GM23338 (cell line): ENCODE data around the gene NFKBIA.

Experiments
- CREB1 ChIP-seq: fragments of 250-450 bp; sonication (Bioruptor Pico); IDR thresholded peaks from 2 replicates; pipeline ENCODE4 v1.5.0; 2020; ENCODE audit warnings: low read depth, mild to moderate bottlenecking, moderate library complexity
- CTCF ChIP-seq, 2 experiments: fragments of 200-600 bp in 1 of 2; sonication (generic) in 1 of 2; conservative IDR thresholded peaks; 2 replicates each; pipeline versions ENCODE4 v1.5.1 to v1.6.1; 2016 to 2017; ENCODE audit warnings: antibody characterized with exemption in 2 of 2, low read depth in 2 of 2, mild to moderate bottlenecking in 2 of 2, moderate library complexity in 1 of 2
- EZH2 ChIP-seq: fragments of 200-600 bp; sonication (generic); IDR thresholded peaks from one replicate; pipeline ENCODE4 v1.8.0; 2017; ENCODE audit warnings: antibody characterized with exemption, mild to moderate bottlenecking, low read depth; ENCODE audit not compliant: unreplicated experiment
- EZH2phosphoT487 ChIP-seq: fragments of 200-600 bp; sonication (generic); IDR thresholded peaks from one replicate; pipeline ENCODE4 v1.8.1; 2018; ENCODE audit warnings: antibody characterized with exemption; ENCODE audit not compliant: unreplicated experiment
- NANOG ChIP-seq: IDR thresholded peaks from 2 replicates; pipeline ENCODE4 v1.6.1; 2016; ENCODE audit warnings: antibody characterized with exemption, borderline replicate concordance
- POLR2AphosphoS5 ChIP-seq: IDR thresholded peaks from 2 replicates; pipeline ENCODE4 v1.6.1; 2016; ENCODE audit warnings: antibody characterized with exemption, low read depth
- ZNF114 ChIP-seq: fragments of 250-450 bp; sonication (Bioruptor Pico); IDR thresholded peaks from 2 replicates; pipeline ENCODE4 v1.5.0; 2020; ENCODE audit warnings: mild to moderate bottlenecking, moderate library complexity
- TF ChIP-seq, protein P1 (sequence below): IDR thresholded peaks from one replicate; pipeline ENCODE4 v1.6.1; 2018; ENCODE audit warnings: antibody characterized with exemption; ENCODE audit not compliant: unreplicated experiment
- TF ChIP-seq, protein P2 (sequence below): IDR thresholded peaks from 2 replicates; pipeline ENCODE4 v1.6.1; 2016; ENCODE audit warnings: antibody characterized with exemption

DNA sequence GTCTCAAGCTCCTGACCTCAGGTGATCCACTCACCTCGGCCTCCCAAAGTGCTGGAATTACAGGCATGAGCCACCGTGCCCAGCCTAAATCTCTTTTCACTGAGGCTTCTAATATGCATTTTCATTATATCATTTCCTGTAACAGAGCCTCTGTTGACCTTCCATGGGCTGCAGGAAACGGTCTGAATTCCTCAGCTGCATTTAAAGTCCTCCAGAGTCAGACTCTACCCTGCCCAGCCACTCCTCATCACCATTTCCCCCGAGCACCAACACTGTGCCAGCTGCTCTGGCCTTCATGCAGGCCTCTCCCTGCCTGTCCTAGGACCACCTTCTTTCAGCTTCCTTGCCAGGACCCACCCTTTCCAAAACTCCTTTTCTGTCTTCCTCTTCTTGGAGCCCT is 9.8 kb upstream of the NFKBIA start:
- no peak for TF ChIP-seq CTCF (conservative IDR thresholded peaks at IDR 0.05; ENCODE audit: low read depth in 2 of 2)
- no peak for TF ChIP-seq POLR2AphosphoS5
- TF ChIP-seq EZH2: no peak
- TF ChIP-seq CREB1 (CRISPR knock-in tag): no peak
- TF ChIP-seq, protein P1, sequence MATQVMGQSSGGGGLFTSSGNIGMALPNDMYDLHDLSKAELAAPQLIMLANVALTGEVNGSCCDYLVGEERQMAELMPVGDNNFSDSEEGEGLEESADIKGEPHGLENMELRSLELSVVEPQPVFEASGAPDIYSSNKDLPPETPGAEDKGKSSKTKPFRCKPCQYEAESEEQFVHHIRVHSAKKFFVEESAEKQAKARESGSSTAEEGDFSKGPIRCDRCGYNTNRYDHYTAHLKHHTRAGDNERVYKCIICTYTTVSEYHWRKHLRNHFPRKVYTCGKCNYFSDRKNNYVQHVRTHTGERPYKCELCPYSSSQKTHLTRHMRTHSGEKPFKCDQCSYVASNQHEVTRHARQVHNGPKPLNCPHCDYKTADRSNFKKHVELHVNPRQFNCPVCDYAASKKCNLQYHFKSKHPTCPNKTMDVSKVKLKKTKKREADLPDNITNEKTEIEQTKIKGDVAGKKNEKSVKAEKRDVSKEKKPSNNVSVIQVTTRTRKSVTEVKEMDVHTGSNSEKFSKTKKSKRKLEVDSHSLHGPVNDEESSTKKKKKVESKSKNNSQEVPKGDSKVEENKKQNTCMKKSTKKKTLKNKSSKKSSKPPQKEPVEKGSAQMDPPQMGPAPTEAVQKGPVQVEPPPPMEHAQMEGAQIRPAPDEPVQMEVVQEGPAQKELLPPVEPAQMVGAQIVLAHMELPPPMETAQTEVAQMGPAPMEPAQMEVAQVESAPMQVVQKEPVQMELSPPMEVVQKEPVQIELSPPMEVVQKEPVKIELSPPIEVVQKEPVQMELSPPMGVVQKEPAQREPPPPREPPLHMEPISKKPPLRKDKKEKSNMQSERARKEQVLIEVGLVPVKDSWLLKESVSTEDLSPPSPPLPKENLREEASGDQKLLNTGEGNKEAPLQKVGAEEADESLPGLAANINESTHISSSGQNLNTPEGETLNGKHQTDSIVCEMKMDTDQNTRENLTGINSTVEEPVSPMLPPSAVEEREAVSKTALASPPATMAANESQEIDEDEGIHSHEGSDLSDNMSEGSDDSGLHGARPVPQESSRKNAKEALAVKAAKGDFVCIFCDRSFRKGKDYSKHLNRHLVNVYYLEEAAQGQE: no peak
- no peak for TF ChIP-seq EZH2phosphoT487
- TF ChIP-seq ZNF114: no peak
- TF ChIP-seq NANOG: no peak
- TF ChIP-seq, protein P2, sequence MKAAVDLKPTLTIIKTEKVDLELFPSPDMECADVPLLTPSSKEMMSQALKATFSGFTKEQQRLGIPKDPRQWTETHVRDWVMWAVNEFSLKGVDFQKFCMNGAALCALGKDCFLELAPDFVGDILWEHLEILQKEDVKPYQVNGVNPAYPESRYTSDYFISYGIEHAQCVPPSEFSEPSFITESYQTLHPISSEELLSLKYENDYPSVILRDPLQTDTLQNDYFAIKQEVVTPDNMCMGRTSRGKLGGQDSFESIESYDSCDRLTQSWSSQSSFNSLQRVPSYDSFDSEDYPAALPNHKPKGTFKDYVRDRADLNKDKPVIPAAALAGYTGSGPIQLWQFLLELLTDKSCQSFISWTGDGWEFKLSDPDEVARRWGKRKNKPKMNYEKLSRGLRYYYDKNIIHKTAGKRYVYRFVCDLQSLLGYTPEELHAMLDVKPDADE: no peak
